Coronary artery (tissue), 2 donors: ENCODE measurements around the gene WDR91.
"Not testable (repeated sequence)": the region's sequence is repeated elsewhere in the genome, so short reads cannot be mapped to it uniquely, and the experiment has no call there.

Source experiments
- DNase-seq: peaks from one replicate; pipeline ENCODE4 v3.0.0-alpha.2; 2017; ENCODE audit warnings: low spot score
- H3K27ac ChIP-seq, 2 donors: fragments of 200-600 bp; sonication (generic); one replicate each; pipeline ENCODE4 v1.5.1; 2016 to 2019
- H3K4me3 ChIP-seq: fragments of 200-600 bp; sonication (generic); 2 replicates; pipeline ENCODE4 v1.5.1; 2016; ENCODE audit warnings: mild to moderate bottlenecking, moderate library complexity
- TF ChIP-seq, protein P1 (sequence below): fragments of 200-600 bp; sonication (generic); IDR thresholded peaks from one replicate; pipeline ENCODE4 v1.5.1; 2019; ENCODE audit warnings: antibody characterized with exemption

WDR91 gene

GRCh38 chr7:135240441-135240840 is 29.1 kb upstream of the WDR91 start:
- DNase-seq = no peak
- TF ChIP-seq, protein P1, sequence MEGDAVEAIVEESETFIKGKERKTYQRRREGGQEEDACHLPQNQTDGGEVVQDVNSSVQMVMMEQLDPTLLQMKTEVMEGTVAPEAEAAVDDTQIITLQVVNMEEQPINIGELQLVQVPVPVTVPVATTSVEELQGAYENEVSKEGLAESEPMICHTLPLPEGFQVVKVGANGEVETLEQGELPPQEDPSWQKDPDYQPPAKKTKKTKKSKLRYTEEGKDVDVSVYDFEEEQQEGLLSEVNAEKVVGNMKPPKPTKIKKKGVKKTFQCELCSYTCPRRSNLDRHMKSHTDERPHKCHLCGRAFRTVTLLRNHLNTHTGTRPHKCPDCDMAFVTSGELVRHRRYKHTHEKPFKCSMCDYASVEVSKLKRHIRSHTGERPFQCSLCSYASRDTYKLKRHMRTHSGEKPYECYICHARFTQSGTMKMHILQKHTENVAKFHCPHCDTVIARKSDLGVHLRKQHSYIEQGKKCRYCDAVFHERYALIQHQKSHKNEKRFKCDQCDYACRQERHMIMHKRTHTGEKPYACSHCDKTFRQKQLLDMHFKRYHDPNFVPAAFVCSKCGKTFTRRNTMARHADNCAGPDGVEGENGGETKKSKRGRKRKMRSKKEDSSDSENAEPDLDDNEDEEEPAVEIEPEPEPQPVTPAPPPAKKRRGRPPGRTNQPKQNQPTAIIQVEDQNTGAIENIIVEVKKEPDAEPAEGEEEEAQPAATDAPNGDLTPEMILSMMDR = no peak
- H3K27ac ChIP-seq = no peak overlapping the region
- H3K4me3 ChIP-seq = no peak overlapping the region

GRCh38 chr7:135239263-135239662 is 27.9 kb upstream of the WDR91 start:
- no peak overlapping the region for H3K27ac ChIP-seq
- TF ChIP-seq, protein P1 = no peak
- no peak for DNase-seq
- no peak overlapping the region for H3K4me3 ChIP-seq

- Histone ChIP-seq H3K27ac (no peak overlapping the region), H3K4me3 (no peak overlapping the region)
- no peak for DNase-seq
- TF ChIP-seq, protein P1 = no peak
Measured at GRCh38 chr7:135238112-135238744, 26.9 kb upstream of the WDR91 start.

DNA sequence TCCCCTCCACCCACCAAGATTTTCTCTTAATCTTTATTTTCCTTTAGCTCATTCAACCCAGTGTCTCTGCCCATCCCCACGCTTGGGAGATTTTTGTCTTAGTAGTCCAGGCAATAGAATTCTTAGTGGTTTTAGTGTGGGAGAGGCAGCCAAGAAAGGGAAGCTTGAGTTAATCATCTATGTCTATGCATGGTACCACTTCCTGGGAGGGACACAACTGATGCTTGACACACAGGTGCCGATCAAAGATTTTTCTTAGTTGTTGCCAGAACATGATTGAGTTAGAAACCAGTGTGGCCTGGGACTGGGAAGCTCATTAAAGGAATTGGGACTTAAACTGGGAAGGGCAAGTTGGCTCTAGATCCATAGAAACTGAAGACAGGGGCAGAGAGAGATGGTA is 25.4 kb upstream of the WDR91 start:
- Histone ChIP-seq H3K4me3 (no peak overlapping the region), H3K27ac (no peak overlapping the region)
- DNase-seq = no peak
- TF ChIP-seq, protein P1 = no peak

DNA sequence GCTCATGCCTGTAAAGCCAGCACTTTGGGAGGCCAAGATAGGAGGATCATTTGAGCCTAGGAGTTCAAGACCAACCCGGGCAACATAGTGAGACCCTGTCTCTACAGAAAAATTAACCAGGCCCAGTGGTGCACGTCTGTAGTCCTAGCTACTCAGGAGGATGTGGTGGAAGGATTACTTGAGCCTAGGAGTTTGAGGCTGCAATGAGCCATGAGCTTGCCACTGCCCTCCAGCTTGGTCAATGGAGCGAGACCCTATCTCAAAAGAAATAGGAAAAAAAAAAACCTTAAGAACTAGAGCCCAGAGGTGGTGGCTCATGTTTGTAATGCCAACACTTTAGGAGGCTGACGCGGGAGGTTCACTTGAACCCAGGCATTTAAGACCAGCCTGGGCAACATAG is 24.5 kb upstream of the WDR91 start:
- no peak overlapping the region for H3K27ac ChIP-seq
- DNase-seq = no peak
- no peak overlapping the region for H3K4me3 ChIP-seq
- TF ChIP-seq, protein P1 = no peak

- H3K4me3 ChIP-seq = no peak overlapping the region
- H3K27ac ChIP-seq = no peak overlapping the region
- DNase-seq = no peak
- TF ChIP-seq, protein P1 = no peak
Measured at GRCh38 chr7:135234727-135235126, 23.4 kb upstream of the WDR91 start.

DNA sequence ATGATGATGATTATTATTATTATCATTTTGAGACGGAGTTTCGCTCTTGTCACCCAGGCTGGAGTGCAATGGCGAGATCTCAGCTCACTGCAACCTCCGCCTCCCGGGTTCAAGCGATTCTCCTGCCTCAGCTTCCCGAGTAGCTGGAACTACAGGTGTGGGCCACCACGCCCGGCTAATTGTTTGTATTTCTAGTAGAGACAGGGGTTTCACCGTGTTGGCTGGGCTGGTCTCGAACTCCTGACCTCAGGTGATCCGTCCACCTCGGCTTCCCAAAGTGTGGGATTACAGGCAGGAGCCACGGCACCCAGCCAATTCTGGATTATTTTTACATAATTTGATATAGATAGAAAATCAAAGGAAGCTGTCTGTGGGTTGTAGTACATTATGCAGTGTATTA is 22.8 kb upstream of the WDR91 start:
- H3K4me3 ChIP-seq, H3K27ac ChIP-seq, DNase-seq: not testable (repeated sequence)

GRCh38 chr7:135233570-135233969 is 22.2 kb upstream of the WDR91 start, which contains the start of gene STRA8:
STRA8 (plus strand) TSS chr7:135233838; CDS start chr7:135240525, 6,687 bp downstream.
- no peak for DNase-seq
- TF ChIP-seq, protein P1 = no peak
- H3K27ac ChIP-seq = no peak within 1 kb of the TSS
- H3K4me3 ChIP-seq = no peak within 1 kb of the TSS
